ENCODE results near the gene MYO1D. TPM values are rescaled to one million over a fixed set of nuclear protein-coding genes. Genes with fewer than 3 reads are reported as not detected.
"Not testable (repeated sequence)": the region's sequence is repeated elsewhere in the genome, so short reads cannot be mapped to it uniquely, and the experiment has no call there.

The MYO1D gene
- total RNA-seq, 4 donors from 2014 or later, result 247 to 569 (median 444) TPM

DNA sequence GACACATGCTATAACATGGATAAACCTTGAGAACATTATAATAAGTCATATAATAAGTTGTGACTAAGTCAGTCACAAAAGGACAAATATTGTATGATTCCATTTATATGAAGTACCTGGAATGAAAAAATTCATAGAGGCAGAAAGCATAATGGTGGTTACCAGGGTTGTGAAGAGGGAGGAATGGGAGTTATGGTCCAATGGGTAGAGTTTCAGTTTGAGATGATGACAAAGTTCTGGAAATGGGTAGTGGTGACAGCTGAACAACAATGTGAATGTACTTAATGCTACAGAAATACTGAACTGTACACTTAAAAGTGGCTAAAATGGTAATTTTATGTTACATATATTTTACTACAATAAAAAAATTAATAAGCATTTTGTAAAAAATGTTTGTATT is 49.7 kb downstream of the MYO1D start:
- intact Hi-C loops (cut with DNase I; ENCODE audit: low total_unique reads), result no loop called here
- TF ChIP-seq POLR2AphosphoS5 (IDR thresholded peaks at IDR 0.05) (no peak), EP300 (IDR thresholded peaks at IDR 0.05; ENCODE audit: low read depth) (no peak), POLR2A (IDR thresholded peaks at IDR 0.05) (no peak)
- TF ChIP-seq, protein P1, sequence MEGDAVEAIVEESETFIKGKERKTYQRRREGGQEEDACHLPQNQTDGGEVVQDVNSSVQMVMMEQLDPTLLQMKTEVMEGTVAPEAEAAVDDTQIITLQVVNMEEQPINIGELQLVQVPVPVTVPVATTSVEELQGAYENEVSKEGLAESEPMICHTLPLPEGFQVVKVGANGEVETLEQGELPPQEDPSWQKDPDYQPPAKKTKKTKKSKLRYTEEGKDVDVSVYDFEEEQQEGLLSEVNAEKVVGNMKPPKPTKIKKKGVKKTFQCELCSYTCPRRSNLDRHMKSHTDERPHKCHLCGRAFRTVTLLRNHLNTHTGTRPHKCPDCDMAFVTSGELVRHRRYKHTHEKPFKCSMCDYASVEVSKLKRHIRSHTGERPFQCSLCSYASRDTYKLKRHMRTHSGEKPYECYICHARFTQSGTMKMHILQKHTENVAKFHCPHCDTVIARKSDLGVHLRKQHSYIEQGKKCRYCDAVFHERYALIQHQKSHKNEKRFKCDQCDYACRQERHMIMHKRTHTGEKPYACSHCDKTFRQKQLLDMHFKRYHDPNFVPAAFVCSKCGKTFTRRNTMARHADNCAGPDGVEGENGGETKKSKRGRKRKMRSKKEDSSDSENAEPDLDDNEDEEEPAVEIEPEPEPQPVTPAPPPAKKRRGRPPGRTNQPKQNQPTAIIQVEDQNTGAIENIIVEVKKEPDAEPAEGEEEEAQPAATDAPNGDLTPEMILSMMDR (IDR thresholded peaks at IDR 0.05), result no peak
- H3K36me3 ChIP-seq, result no peaks in the 10 kb centered on the region

GRCh38 chr17:32826076-32826475 is 50.8 kb downstream of the MYO1D start:
- H3K27me3 ChIP-seq, result no peaks in the 10 kb centered on the region
- intact Hi-C loops (cut with DNase I; ENCODE audit: low total_unique reads) (no loop called here), in situ Hi-C loops (cut with MboI; ENCODE audit: low pct_ligation_motif_present in 1 of 4, low pct_unique_long_range_greater_than_20kb in 1 of 4, low sequenced_read_pairs in 3 of 4) (no loop called here)
- H3K9me3 ChIP-seq, result no peaks in the 10 kb centered on the region
- peak overlapping the region; percentile 87 to 88 (median 88) for H3K27ac ChIP-seq
- no peak for TF ChIP-seq EP300 (IDR thresholded peaks at IDR 0.05; ENCODE audit: low read depth)
- no peak for TF ChIP-seq POLR2AphosphoS5 (IDR thresholded peaks at IDR 0.05)
- no peak for TF ChIP-seq POLR2A (IDR thresholded peaks at IDR 0.05)
- TF ChIP-seq, protein P1 (IDR thresholded peaks at IDR 0.05), result no peak
- DNase-seq, result no peak
- H3K4me1 ChIP-seq, result peaks cover 13 to 81% (median 60%) of the 10 kb centered on the region in 4 donors
- no peaks in the 10 kb centered on the region for H3K36me3 ChIP-seq
- no peak overlapping the region for H3K4me3 ChIP-seq

More for the DNA sequence above, 49.7 kb downstream of the MYO1D start:
- no peaks in the 10 kb centered on the region for H3K27me3 ChIP-seq
- no peaks in the 10 kb centered on the region for H3K9me3 ChIP-seq
- no peak for DNase-seq
- H3K4me1 ChIP-seq, result peaks cover 13 to 86% (median 60%) of the 10 kb centered on the region in 4 donors
- H3K27ac ChIP-seq, result peak overlapping the region; percentile 87 to 88 (median 88)
- no peak overlapping the region for H3K4me3 ChIP-seq
- in situ Hi-C loops (cut with MboI; ENCODE audit: low pct_ligation_motif_present in 1 of 4, low pct_unique_long_range_greater_than_20kb in 1 of 4, low sequenced_read_pairs in 3 of 4), result no loop called here

DNA sequence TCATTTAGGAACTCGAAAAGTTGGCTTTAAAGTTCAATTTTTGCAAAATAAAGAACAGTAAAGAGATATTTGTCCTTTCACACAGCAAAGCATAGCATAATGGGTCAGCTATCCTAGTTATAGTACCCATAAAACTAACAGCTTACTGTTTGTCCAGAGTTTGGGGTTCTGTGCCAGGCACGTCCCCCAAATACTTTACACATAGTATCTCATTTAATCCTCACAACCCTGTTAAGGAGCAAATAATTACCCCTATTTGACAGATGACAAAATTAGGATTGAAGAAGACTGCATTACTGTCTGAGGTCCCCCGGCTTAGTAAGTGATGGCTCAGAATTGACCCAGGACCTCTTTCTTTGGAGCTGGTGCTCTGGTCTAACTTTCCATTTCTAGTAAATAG is 52.6 kb downstream of the MYO1D start:
- H3K27me3 ChIP-seq, result no peaks in the 10 kb centered on the region
- H3K36me3 ChIP-seq, result no peaks in the 10 kb centered on the region
- peaks cover 13 to 67% (median 52%) of the 10 kb centered on the region in 4 donors for H3K4me1 ChIP-seq
- peak overlapping the region; percentile 87 to 88 (median 88) for H3K27ac ChIP-seq
- in situ Hi-C loops (cut with MboI; ENCODE audit: low pct_ligation_motif_present in 1 of 4, low pct_unique_long_range_greater_than_20kb in 1 of 4, low sequenced_read_pairs in 3 of 4) (no loop called here), intact Hi-C loops (cut with DNase I; ENCODE audit: low total_unique reads) (no loop called here)
- WGBS, 2 donors (ENCODE audit: low coverage in 1 of 2), result 59 to 71% methylated on average over 2 to 3 of the region's 3 CpGs
- DNase-seq, result no peak
- no peak for TF ChIP-seq POLR2AphosphoS5 (IDR thresholded peaks at IDR 0.05)
- no peak for TF ChIP-seq POLR2A (IDR thresholded peaks at IDR 0.05)
- TF ChIP-seq EP300 (IDR thresholded peaks at IDR 0.05; ENCODE audit: low read depth), result no peak
- TF ChIP-seq, protein P1 (IDR thresholded peaks at IDR 0.05), result no peak
- no peak overlapping the region for H3K4me3 ChIP-seq
- H3K9me3 ChIP-seq, result no peaks in the 10 kb centered on the region

- intact Hi-C loops (cut with DNase I; ENCODE audit: low total_unique reads), result no loop called here
- Histone ChIP-seq H3K4me1 (peaks cover 7 to 66% (median 50%) of the 10 kb centered on the region in 4 donors), H3K27ac (peak overlapping the region in 3 of 4 donors; percentile 51 to 88 (median 63)), H3K9me3 (no peaks in the 10 kb centered on the region), H3K27me3 (no peaks in the 10 kb centered on the region), H3K4me3 (peak overlapping the region in 3 of 4 donors; percentile 31 to 37 (median 34)), H3K36me3 (no peaks in the 10 kb centered on the region)
- in situ Hi-C loops (cut with MboI; ENCODE audit: low pct_ligation_motif_present in 1 of 4, low pct_unique_long_range_greater_than_20kb in 1 of 4, low sequenced_read_pairs in 3 of 4), result no loop called here
- WGBS, 2 donors (ENCODE audit: low coverage in 1 of 2), result 27 to 50% methylated on average over 1 to 2 of the region's 2 CpGs
- TF ChIP-seq POLR2AphosphoS5 (IDR thresholded peaks at IDR 0.05) (no peak), POLR2A (IDR thresholded peaks at IDR 0.05) (no peak), EP300 (IDR thresholded peaks at IDR 0.05; ENCODE audit: low read depth) (no peak)
- TF ChIP-seq, protein P1 (IDR thresholded peaks at IDR 0.05), result no peak
- DNase-seq, result no peak
Measured at GRCh38 chr17:32822996-32823395, 53.9 kb downstream of the MYO1D start.

DNA sequence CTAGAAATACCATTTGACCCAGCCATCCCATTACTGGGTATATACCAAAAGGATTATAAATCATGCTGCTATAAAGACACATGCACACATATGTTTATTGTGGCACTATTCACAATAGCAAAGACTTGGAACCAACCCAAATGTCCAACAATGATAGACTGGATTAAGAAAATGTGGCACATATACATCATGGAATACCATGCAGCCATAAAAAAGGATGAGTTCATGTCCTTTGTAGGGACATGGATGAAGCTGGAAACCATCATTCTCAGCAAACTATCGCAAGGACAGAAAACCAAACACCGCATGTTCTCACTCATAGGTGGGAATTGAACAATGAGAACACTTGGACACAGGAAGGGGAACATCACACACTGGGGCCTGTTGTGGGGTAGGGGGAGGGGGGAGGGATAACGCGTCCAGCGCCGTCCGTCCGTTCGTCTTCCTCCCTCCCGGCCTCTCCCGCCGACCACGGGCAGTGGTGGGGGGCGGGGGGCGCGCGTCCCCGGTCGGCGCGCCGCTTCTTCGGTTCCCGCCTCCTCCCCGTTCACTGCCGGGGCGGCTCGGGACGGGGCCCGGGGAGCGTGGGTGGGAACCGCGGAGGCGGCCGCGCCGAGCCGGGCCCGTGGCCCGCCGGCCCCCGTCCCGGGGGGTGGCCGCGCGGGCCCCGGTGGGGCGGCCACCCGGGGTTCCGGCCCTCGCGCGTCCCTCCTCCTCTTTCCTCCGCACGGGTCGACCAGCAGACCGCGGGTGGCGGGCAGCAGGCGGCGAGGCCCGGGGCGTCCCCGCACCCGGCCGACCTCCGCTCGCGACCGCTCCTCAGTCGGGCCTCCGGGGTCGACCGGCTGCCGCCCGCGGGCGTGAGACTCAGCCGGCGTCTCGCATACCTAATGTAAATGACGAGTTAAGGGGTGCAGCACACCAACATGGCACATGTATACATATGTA is 54.7 kb downstream of the MYO1D start:
- H3K36me3 ChIP-seq; H3K27me3 ChIP-seq; intact Hi-C loops (cut with DNase I; ENCODE audit: low total_unique reads); H3K9me3 ChIP-seq; DNase-seq; in situ Hi-C loops (cut with MboI; ENCODE audit: low pct_ligation_motif_present in 1 of 4, low pct_unique_long_range_greater_than_20kb in 1 of 4, low sequenced_read_pairs in 3 of 4): not testable (repeated sequence)
- WGBS, 2 donors (ENCODE audit: low coverage in 1 of 2), result 28% methylated on average over 25 of the region's 82 CpGs; no CpG with 5 or more reads in 1 of the 2 donors
- Histone ChIP-seq H3K4me3 (peak overlapping the region in 3 of 4 donors; percentile 31 to 37 (median 34)), H3K4me1 (peaks cover 7 to 63% (median 47%) of the 10 kb centered on the region in 4 donors), H3K27ac (peak overlapping the region in 3 of 4 donors; percentile 51 to 88 (median 63))
